ENCODE measurements around the gene POTEC.
"Not testable (repeated sequence)": the region's sequence is repeated elsewhere in the genome, so short reads cannot be mapped to it uniquely, and the experiment has no call there.

POTEC gene

GRCh38 chr18:14543446-14543964 lies at the start of gene POTEC:
Gene POTEC, minus strand, starts transcription at chr18:14543600. Its CDS starts 454 bp downstream, at chr18:14543146.
- DNase-seq (ENCODE audit: low spot score) = not testable (repeated sequence)

DNA sequence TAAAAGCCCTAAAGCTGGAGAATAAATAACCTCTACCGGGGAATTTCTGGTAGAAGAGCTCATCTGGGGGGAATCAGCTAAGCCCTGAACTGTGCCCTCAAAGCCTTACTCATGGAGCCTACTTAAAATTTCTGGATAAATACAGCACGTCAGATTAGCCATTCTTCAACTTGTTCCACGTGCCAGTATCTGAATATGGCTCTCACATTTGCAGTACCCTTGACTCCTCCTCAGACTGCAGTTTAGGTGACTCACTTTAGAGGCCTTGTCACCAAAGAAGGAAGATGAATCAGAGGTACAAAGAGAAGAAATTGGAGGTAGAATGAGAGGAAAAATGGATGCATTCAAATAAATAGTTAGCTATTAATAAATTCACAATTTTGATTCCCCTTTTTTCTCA lies 34.6 kb upstream of the POTEC start:
- no peak for DNase-seq (ENCODE audit: low spot score)

DNA sequence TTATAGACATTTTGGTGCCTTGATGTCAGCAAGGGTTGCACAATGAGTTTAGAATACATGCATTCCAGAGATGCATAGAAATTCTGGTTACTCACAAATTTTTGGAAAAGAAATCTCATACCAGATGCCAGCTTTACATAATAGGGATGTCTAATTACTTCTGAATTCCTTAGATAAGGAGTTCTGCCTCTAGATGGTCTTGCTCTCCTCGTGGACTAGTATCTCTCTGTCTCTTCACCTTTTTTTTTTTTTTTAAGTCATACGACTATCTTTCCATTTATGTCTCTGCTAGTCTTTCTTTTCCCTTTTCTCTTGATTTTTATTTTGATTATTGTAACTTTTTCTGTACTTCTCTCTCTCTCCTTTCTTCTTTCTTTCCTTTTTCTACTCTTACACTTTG lies 16.1 kb upstream of the POTEC start:
- not testable (repeated sequence) for DNase-seq (ENCODE audit: low spot score)

DNA sequence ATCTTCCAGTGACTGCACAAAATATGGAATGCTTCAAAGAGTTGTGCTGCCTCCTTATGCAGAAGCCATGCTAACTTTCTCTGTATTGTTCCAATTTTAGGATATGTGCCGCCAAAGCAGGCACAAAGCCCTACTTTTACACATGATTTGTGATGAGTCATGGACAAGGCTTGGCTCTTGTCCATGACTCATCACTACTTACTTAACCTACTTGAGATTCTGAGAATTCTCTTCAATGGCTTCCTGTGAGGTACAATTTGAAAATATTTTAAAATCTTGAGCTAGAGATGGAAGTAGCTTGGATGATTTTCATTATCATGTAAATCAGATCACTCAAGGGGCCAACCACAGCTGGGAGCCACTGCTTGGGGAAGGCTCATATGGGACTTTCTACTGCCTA lies 11.7 kb downstream of the POTEC start:
- DNase-seq (ENCODE audit: low spot score) = not testable (repeated sequence)

- not testable (repeated sequence) for DNase-seq (ENCODE audit: low spot score)
Observed at GRCh38 chr18:14510707-14511106, 32.7 kb downstream of the POTEC start.

DNA sequence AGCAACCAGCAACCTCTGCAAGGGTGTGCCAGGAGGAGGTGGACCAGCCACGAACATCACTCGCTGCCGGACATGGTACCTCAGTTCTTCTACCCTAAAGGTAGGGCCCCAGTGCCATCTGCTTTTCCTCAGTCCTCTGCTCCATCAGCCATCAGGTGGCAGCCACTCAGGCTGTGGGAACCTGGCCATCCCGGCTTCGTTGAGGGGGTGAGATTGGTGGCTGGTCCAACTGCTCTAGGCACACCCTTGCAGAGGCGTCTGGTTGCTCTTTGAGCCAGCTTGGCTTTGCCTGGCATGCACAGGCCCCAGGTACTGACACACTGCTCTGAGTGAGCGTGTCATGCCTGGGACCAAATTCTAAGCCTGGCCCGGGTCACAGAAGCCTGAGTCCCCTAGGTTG lies 39.7 kb downstream of the POTEC start:
- DNase-seq (ENCODE audit: low spot score) = not testable (repeated sequence)

GRCh38 chr18:14501894-14502293 lies 41.5 kb downstream of the POTEC start:
- DNase-seq (ENCODE audit: low spot score) = not testable (repeated sequence)

DNA sequence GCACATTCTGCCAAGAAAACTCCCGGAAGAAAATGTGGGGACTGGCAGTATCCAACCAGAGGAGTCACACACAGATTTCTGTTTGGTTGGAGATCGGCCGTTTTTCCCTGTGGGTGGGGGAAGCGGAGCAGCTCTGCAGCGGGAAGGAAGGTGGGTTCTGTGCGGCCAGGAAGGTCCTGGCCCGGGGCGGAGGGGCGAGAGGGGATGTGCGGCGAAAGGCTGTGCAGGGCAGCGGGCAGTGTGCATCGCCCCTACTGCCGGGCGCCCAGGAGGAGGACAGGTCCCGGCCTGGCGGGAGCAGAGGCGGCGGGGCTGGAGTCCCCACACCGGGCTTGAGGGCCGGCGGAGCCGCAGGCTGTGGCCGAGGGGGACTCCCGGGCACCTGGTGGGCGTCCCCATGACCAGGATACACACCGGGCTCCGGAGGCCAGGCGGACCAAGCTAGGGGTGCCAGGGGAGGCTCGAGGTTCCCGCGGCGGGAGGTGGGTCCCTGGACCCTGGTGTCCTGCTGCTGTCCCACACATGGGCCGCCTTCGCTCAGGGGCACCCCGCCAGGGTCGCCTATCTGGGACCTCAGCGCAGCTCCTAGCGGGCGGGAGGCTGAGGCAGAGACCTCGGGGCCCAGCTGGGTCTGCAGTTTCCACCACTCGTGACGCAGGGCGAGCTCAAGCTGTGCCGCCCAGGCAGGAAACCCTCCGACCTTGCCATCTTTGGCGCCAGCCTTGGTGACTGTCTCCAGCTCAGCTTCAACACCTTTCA lies 54.0 kb downstream of the POTEC start:
- not testable (repeated sequence) for DNase-seq (ENCODE audit: low spot score)

- DNase-seq (ENCODE audit: low spot score) = not testable (repeated sequence)
Observed at GRCh38 chr18:14488789-14489188, 54.6 kb downstream of the POTEC start.

GRCh38 chr18:14486926-14487580 lies 56.3 kb downstream of the POTEC start:
- not testable (repeated sequence) for DNase-seq (ENCODE audit: low spot score)

DNA sequence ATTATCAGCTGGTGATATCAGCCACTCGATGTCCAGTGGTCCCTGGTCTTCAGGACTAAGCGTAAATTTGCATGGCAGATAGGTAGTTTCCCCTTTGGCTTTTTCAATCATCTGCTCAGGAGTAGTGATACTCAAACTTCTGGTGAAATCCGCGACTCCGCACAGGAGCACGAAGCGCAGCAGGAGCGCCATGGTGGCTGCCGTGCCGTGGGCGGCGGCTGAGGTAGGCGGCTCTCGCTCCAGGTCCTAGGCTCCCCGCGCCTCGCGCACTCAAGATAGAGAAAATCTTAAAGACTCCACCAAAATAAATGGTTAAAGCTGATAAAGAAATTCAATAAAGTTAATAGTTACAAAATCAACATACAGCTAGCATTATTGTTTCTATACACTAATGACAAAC lies 64.3 kb downstream of the POTEC start:
- DNase-seq (ENCODE audit: low spot score) = not testable (repeated sequence)

GRCh38 chr18:14475520-14475919 lies 67.9 kb downstream of the POTEC start:
- not testable (repeated sequence) for DNase-seq (ENCODE audit: low spot score)

DNA sequence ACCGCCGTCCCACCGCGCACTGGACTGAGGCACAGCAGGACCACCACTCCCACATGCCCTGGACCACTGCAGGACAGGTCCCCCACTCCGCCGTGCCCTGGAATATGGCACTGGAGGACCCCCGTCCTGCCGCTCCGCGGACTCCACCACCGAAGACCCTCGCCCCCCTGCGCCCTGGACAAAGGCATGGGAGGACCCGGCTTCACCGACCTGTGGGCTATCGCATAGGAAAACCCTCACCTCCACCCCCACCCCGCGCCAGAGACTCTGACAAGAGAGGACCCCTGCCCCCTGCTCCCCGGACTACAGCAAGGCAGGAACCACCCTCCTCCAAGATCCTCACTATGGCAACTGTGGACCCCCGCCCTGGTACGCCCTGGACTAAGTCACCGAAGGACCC lies 68.6 kb downstream of the POTEC start:
- not testable (repeated sequence) for DNase-seq (ENCODE audit: low spot score)

GRCh38 chr18:14474007-14474720 lies 69.2 kb downstream of the POTEC start:
- DNase-seq (ENCODE audit: low spot score) = not testable (repeated sequence)

GRCh38 chr18:14473250-14474006 lies 70.0 kb downstream of the POTEC start:
- DNase-seq (ENCODE audit: low spot score) = not testable (repeated sequence)

DNA sequence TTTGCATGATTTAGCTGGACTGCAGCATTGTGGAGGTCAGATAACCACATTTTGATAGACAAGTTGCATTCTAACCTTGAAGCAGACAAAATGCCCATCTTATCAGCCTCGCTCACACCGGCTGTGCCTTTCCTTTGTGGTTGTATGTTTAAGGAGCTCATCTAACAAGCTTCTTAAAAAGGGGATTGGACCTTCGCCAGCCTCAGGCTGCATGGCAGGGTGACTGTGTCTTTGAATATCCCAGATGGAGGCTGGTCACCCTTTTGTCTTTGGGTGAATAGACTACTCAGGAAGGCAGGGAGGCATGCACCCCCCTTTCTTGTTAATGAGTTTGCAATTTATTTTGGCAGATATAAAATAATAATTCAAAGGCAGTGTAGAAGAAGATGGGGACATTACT lies 72.1 kb downstream of the POTEC start:
- not testable (repeated sequence) for DNase-seq (ENCODE audit: low spot score)

DNA sequence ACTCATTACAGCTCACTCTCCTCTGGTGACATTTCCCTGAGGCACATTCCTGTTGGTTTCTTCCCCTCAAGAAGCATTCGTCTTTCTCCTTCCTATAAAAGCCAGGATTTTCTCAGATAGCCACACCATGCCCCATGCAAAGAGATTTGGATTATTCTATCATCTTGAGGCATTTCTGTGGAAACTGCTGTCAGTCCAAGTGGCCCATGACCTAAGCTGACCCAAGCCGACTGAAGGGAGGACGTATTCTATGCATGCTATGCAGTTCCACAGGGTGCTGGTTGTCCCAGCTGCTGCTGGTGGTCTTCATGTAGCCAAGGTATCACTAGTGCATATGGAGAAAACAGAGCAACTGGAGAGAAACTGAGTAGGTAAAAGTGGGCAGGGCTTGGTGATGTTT lies 73.0 kb downstream of the POTEC start:
- DNase-seq (ENCODE audit: low spot score) = not testable (repeated sequence)

DNA sequence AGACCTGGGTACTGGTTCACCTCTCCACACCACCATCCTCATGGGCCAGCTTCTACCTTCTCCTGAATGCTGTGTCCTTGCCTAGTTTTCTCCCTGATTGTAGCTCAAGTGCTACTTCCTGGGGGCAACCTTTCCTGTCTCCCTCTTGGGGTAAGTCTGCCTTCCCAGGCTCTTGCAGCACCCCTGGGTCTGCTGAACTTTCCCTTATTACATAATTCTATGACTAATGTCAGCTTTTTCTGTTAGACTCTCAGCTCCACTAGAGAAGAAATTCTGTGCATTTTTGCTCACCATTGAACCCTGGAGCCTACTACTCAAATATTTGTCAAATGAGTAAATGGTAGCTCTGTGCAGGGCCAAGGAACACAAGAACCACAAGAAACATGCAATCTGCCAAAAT lies 73.4 kb downstream of the POTEC start:
- not testable (repeated sequence) for DNase-seq (ENCODE audit: low spot score)

DNA sequence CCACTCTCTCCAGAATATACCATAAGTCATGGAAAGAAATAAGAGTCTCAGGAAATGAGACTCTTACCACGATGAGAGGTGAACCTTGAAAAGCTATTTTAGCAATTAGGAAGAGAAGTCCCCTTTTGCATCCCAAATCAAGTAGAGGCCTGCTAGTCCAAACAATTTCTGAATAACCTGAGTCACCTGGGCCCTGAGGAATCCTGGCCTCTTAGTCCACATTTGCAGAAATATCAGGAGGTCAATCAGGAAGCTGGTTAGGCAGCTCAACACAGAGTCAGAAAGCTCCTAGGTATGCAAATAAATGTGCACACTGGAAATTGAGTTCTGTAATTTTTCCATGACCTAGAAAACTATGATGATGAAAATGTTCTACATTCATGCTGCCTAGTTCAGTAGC lies 77.4 kb downstream of the POTEC start:
- DNase-seq (ENCODE audit: low spot score) = not testable (repeated sequence)
